CMK (cell line): Measurements from ENCODE around the gene HTR5A.

Experiments used
- DNase-seq: peaks from one replicate; pipeline ENCODE4 v3.0.0-alpha.2; 2010; ENCODE audit warnings: low read depth

The HTR5A gene

DNA sequence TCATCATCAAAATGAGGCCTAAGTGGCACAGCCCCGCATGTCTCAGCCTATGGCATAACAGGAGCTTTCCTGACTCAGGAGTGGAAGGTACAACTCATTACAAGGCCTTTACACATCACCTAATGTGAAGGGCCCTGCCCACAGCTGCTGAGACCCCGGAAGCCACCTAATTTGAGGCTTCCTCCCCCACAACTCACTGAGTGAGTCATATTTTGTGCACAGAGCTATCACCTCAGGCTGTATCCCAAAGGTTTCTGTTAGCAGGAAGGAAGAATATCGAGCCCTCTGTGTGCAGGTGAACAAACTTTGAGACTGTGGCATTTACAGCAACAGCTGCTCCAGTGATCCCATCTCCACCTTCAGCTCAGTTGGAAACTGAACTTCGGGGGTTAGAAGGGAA, 20.6 kb downstream of the HTR5A start:
- DNase-seq = no peak

DNA sequence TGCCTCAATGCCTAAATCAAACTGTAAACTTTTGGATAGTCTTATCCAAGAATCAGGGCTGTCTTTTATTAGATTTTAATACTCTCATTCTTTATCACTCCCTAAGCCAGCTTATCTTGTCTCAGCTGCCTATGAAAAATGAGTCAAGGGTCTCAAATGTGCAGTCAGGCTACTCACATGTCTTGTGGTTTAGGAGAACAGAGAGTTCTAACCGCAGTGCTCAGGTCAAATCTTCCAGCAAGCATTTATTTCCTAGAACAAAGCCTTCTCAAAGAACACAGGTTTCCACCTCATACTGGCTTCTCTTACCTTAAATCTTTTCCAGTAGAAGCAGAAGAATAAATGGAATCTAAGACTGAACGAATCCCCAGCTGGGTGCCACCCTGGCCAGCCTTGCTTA, 23.5 kb downstream of the HTR5A start:
- no peak for DNase-seq

DNA sequence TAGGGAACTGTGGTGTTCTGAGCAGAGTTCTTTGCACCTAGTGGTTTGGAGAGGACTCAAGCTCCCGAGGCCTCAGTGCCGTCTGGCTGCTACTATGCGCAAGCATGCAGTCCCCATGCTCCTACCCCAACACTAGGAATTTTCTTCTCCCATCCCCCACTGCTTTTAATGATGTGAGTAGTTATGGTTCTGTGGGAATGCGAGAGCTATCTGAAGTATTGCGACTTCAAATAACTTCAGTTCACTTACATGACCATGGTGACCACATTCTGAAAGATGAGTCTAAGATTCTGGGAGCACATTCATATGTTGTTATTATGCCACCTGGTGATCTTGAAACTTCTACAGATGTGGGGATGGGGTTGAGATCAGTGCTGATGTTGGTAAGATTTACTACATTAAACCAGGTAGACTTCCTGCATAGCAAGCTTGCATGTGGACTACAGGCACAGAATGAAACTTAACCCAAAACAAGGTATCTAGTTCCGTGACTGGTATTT, 24.6 kb downstream of the HTR5A start:
- no peak for DNase-seq

DNA sequence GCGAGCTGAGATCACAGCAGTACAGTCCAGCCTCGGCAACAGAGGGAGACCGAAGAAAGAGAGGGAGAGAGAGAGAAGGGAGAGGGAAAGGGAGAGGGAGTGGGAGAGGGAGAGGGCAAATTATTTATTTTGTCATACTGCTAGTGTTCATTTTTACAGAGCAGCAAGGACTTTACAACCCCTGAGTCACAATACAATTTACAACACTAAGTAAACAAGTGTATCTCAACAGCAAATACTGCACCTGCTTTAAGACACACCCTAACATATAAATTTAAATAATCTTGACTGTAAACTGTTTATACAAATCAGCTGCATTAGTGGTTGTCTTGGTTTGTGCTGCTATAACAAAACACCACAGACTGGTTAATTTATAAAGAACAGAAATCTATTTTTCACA, 27.2 kb downstream of the HTR5A start:
- no peak for DNase-seq

DNA sequence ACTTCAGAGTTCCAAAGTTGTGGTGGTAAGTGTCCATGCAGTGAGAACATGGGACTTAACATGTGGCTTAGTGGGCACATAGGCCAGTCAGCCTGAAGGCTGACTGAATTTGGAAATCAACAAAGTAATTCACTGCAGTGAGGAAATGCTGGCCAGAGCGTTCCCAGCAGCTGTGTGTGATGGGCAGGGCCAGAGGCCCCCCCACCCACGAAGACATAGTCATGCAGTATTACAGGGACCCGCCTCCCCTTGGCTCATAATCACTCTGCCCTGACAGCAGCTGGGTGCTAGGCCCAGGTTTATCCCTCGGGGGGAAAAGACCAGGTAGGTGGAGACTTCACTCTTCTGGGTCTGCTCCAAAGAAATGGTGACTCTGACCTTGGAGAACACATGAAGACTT, 33.7 kb downstream of the HTR5A start:
- DNase-seq = no peak

DNA sequence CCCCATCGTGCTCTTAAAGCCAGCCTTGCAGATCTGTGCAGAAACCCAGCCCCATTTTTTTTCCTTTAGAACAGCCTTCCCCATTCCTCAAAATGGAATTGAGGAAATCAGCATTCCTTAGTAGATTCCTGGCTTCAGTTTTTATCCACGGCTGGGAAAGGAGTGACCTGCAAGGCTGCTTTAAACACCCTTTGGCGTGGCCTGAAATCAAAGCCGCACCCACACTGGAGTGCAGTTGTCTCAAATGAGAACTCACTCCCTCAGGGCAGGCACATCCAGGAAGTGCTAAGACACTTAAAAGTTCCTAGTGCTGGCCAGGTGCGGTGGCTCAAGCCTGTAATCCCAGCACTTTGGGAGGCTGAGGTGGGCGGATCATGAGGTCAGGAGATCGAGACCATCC, 34.8 kb downstream of the HTR5A start:
- no peak for DNase-seq

DNA sequence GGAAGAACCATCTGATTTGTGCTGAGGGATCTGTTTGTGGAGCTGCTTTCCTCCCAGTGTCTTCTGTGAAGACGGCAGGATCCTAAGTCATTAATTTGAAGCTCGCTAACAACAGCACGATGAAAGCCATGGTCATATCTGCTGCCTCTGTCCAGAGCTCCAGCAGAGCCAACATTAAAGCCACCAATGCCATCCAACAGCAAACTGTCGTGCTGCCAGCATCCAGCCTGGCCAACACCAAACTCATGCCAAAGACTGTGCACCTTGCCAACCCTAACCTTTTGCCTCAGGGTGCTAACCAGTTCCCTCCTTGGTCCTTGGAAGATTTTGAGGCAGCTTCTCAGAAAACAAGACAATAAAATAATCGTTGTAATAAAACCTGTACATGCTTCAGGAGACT, 36.2 kb downstream of the HTR5A start:
- no peak for DNase-seq

DNA sequence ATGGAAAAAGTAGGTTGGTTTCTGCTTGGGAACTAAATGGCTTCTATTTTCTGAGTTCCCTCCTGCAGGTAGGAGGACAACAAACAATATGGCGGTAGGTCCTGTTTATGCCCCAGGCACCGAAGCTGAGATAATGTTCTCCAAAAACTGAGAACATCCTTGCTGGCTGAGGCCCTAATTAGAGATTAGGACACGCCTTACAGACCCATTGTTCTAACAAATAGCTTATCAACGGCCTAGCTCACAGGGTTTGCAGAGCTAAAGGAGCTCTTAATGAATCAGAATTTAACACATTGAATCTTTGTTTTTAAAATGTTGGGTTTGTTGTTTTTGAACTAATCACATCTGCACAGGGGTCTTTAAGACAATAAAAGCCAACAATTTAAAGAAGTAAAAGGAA, 37.0 kb downstream of the HTR5A start:
- no peak for DNase-seq

DNA sequence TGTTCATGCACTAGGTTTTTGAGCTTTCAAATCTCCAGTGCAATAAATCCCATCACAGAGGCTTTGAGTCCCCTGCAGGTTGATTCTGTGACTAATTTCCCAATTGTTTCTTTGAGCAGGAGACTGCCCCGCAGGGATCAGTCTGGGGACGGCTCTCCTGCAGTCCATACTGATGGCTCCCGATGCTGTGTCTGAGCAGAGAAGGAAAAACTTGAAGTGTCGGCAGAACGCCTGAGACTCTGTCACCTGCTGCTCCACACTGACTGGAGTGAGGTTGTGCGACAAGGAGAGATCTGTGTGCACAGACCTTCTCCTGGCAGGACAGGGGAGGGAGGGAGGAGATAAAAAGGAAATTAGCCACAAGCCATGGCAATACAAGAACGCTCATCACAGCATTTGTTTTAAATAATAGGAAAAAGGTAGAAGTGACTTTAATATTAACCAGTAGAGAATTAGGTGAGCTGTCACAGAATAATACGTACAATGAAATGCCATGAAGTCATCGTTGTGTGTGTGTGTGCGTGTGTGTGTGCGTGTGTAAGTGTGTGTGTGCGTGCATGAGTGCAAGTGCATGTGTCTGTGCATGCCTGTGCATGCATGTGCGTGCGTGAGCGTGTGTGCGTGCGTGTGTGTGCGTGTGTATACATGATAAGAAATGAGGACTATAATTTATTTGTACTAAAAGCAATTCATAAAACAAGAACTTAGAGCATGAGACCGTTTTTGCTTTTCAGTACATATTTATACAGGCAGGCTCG, 38.2 kb downstream of the HTR5A start:
- no peak for DNase-seq

DNA sequence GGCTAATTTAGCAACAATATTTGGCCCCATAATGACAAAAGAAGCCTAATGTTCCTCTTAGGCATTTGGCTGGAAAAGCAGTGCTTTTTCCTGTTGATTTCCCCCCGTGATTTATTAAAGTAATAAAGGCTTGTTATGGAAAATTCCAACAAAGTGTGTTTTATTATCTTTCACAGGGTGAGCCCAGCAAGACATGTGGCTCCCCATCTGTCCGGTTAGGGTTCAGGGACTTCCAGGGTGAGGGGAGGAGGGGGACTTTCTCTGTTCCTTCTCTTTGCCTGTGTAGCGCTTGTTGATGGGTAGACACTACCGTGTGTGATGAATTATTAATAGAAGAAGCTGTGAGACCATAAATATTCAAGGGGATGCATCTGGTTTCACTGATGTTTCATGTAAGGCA, 39.0 kb downstream of the HTR5A start:
- no peak for DNase-seq

DNA sequence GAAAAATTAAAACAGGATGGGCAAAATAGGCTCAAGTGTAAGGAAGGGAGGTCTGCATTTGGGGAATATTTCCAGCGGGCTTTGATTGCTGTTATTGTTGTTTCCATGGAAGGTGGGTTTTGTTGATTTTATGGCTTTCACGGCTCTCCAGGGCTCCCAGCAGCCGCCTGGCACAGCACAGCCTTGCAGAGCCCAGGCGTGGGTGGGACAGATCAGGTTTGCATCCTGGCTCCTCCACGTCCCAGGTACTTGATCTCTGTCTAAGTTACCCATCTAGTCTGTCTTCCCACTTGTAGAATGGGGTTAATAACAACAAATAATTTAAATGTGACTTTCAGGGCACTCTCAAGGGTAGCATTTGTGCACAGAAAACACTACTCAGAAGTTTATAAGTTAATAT, 45.2 kb downstream of the HTR5A start:
- DNase-seq = no peak

DNA sequence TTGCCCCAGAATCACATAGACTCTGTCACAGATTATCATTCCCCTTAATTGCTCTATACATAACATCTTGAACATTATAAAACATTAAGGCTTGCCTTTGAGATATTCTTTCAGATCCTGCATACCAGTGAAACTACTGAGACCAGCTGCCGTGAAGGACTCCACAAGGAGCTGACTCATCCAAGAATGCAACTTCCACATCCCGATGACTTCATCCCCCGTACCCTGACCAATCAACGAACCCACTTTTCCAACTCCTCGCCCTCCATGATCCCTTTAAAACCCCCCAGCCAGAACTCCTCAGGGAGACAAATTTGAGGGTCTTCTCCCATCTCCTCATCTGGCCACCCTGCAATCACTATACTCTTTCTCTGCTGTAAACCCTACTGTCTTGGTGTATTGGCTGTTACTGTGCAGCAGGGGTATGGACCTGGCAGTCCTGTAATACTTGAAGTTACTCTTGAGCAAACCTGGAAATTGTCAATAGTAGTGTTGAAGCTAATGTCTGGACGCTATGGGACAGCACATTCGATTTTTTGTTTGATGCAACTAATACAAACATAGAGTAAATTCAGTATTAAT, 49.8 kb downstream of the HTR5A start:
- DNase-seq = no peak

DNA sequence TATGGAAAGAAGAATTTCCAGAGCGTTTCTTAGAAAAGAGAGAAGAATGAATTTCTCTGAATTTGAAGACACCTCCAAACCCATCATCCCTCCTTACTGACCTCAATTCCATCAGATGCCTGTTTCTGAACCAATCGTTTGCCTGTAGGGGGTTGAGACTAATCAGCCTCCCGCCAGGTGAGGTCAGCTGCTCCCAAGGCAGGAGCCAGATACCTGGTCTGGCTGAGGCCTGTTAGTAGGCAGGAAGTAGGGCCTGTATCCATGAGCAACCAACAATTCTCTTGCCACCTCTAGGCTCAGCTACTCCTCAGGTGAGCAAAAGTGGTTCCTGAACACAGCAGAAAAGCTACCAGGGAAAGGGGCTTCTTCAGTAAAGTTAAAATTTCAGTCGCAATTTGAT, 50.3 kb downstream of the HTR5A start:
- DNase-seq = no peak

DNA sequence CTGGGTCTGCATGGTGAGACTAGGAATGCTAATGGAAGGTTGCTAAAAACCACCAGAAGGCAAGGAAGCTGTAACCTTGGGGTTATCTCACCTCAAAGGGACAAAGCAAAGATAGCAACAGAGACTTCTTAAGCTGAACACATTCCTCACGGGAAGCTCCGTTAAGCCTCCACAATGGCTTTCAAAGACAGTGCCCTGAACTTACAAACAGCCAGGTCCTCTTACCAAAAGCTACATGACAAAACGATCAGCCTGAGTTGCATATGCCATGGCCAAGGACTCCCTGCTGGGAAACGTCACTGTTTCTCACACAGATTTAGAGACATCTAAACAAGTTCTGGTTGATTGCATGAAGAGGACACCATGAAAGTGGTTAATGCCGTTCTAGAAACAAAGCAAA, 52.7 kb downstream of the HTR5A start:
- no peak for DNase-seq

DNA sequence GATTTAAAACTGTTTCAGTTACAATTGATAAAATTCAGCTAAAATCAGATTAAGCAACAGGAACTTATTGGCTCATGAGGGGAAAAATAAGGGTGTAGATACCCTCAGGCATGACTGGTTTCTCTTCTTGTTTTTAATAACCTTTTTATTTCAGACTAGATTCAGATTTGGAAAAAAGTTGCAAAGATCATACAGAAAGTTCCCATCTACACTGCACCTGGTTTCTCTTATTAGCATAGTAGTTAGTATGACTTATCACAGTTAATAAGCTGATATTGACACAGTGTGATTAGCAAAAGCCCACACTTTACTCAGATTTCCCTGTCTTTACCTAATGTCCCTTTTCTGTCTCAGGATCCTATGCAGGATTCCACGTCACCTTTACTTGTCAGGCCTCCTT, 53.3 kb downstream of the HTR5A start:
- no peak for DNase-seq

DNA sequence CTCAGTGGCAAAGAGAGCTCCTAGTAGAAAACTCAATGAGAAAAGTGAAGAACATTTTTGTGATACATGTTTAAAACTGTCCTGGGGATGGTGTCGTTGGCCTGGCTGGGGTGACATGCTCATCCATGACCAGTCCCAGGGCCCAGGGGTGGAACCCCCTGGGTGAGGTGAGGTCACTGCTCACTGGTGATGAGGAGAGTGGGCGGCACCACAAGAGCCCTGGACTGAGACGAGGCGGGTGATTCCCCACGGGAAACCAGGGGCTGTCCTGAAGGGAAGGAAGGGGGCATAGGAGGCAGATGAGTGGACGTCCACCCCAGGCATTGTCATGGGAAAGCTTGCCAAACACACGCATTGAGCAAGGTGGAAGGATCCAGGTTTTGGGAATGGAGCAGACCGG, 54.6 kb downstream of the HTR5A start:
- DNase-seq = no peak

DNA sequence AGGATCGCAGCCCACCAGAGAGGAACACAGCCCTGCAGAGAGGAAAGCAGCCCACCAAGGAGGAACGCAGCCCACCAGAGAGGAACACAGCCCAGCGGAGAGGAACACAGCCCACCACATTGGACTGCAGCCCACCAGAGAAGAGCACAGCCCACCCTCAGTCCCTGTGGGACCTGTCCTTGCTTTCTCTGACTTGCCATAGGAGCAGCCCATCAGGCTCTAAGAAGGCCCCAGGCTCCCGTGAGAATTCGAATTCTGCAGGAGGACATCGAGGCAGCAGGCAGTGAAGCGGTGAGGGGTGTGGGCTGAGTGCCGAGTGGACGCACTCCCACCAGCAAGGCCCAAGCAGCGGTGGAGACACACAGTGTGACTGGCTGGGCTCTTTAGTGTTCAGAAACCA, 59.1 kb downstream of the HTR5A start:
- no peak for DNase-seq

DNA sequence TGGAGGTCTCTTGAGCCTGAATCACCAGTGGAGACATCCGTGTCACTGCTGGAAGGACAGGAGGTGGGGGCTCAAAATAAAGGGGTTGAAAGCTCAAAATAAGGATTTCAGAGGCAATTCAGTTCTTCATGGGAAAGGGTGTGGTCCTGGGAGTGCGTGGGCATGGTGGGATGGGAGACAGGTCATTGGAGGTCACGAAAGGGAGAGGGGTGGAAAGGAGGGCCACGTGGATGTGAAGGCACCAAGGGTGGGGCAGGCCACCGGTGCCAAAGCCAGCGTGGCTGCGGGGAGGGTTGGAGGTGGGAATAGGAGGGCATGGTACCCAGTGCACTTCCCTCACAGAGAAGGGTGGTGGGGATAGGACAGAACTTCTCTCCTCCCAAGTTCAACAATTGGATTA, 59.7 kb downstream of the HTR5A start:
- no peak for DNase-seq

DNA sequence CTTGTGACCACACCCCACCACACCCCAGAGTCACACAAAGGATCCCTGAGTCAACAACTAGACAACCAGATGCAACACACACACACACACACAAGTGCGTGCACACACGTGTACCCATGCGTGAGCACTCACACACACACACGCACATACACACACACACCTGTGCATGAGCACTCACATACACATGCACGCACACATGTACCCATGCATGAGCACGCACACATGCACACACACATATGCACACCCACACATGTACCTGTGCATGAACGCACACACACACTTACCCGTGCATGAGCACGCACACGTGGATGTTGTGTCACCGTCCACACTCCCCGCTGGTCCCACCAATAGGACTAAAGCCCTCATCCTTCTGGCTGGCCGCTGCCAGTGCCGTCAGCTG, 60.4 kb downstream of the HTR5A start:
- no peak for DNase-seq

DNA sequence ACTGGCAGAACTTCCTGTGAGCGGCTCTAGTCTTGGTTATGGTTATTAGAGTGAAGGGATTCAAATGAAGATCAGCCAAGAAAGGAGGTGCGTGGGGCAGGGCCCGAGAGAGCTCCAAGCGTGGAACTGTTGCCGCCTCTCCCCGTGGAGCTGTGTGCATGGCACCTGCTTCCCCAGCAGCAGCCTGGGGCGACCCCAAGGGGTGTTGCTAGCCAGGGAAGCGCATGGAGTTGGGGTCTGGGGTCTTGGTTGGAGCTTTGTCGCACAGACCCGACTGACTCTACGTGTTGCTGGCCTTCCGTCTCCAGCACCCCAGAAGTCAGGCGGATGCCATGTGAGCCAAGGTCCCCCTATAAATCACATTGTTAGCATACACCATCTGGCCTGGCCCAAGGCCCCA, 61.0 kb downstream of the HTR5A start:
- no peak for DNase-seq

DNA sequence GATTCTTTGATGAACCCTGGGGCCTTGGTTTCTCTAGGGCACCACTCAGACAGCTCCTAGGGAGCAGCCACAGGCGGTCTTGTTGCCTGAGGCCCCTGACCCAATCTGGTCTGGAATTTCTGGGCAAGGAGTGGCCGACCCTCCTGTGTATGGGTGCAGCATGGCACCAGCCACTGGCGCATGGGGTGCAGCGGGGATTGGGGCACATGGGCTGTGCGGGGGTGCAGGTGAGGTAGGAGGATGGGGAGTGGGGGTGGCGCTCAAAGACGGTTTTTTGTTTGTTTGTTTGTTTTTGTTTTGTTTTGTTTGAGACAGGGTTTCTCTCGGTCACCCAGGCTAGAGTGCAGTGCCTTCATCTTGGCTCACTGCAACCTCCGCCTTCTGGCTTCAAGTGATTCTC, 62.3 kb downstream of the HTR5A start:
- no peak for DNase-seq

DNA sequence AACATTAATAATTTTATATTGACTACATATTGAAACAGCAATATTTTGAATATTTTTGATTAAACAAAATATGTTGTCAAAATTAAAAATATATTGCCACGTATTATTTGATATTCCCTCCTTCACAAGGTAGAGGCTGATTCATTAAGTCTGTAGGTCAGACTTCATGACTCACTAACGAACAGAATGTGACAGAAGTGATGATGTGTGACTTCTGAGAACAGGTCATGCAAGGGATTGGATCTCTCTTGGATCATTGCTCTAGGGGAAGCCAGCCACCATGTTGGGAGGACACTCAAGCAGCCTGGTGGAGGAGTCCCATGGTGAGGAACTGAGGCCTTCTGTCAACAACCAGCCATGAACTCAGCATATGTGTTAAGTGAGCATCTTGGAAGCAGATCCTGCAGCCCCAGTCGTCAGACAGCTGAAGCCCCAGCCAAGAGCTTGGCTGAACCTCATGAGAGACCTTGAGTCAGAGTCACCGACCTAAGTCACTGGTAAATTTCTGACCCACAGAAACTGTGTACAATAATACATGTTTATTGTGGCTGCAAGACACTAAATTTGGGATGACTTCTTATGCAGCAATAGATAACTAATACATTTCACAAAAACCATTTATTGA, 66.6 kb downstream of the HTR5A start:
- no peak for DNase-seq
